ENCODE measurements around the gene ADCY1. TPM values are rescaled to one million over a fixed set of nuclear protein-coding genes. Genes with fewer than 3 reads are reported as not detected.

Gene ADCY1
- polyA plus RNA-seq, 1 donor = 1.4 TPM

DNA sequence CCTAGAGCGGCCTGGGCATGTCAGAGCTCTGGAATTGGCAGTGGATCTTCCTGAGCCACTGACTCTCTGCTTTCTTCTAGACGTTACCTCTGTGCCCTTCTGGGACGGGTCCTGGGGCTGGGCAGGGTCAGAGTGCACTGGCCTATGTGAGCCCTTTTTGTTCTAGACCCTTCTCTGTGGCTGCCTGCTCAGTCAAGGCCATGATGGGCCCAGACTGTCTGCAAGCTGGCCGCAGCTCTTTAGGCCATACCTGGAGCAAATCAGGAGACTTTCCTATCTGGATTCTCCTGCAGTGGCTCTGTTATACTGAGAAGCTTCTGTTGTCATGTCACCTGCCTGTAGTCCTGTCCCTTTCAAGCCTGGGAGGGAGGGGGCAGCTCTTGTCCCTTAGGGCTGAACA, 70.1 kb downstream of the ADCY1 start:
- no CpG with 5 or more reads among the region's 4 CpGs for WGBS (ENCODE audit: insufficient coverage, low lambda C conversion rate)
- Histone ChIP-seq H3K36me3 (ENCODE audit: control insufficient read depth, insufficient read depth, low read length) (no peaks in the 10 kb centered on the region), H3K4me3 (ENCODE audit: low read length) (no peak overlapping the region), H3K4me1 (ENCODE audit: control insufficient read depth, insufficient read depth, low read length) (no peaks in the 10 kb centered on the region), H3K27ac (ENCODE audit: low read length) (no peak overlapping the region), H3K27me3 (ENCODE audit: control insufficient read depth, insufficient read depth, low read length) (no peaks in the 10 kb centered on the region), H3K9me3 (ENCODE audit: control insufficient read depth, low read depth, low read length) (no peaks in the 10 kb centered on the region)
- no peak for DNase-seq

DNA sequence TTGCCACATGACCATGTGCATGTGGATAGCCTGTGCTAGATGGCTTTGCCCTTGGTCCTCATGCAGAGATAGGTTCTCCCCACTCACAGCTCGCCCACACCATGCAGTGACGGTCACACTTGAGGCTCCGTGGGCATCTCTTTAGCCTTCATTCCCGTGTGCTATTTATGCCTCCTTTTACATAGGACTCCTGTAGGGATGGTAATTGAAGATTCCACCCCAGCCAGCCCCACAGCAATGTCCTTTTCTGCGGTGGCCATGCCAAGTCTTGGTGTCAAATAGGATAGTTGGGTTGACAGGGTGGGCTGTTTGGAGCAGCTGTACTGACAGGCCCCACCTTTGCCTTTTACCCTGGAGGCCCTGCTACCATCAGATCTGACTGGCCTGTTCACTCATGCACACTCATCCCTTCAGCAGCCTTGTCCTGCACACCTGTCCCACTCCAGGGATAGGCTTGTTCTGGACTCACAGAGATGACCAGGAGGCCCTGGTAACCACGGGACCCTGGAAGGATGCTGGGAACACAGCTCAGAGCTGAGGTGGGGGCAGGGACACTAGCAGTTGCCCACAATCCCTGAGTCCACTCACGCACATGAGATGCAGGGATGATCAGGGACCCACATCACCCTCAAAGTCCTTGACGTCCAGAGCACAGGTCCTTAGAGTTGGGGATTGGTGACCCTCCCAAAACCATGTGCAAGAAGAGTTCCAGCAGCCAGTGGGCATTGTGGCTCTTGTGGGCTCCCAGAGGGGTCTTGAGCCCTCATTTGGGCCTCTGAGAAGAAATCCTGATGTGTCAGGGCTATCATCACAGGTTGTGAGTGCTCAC, 71.2 kb downstream of the ADCY1 start:
- Histone ChIP-seq H3K27ac (ENCODE audit: low read length) (no peak overlapping the region), H3K27me3 (ENCODE audit: control insufficient read depth, insufficient read depth, low read length) (no peaks in the 10 kb centered on the region), H3K4me1 (ENCODE audit: control insufficient read depth, insufficient read depth, low read length) (no peaks in the 10 kb centered on the region), H3K36me3 (ENCODE audit: control insufficient read depth, insufficient read depth, low read length) (no peaks in the 10 kb centered on the region), H3K9me3 (ENCODE audit: control insufficient read depth, low read depth, low read length) (no peaks in the 10 kb centered on the region), H3K4me3 (ENCODE audit: low read length) (no peak overlapping the region)
- WGBS (ENCODE audit: insufficient coverage, low lambda C conversion rate) = no CpG with 5 or more reads among the region's 8 CpGs
- DNase-seq = no peak

- no CpG with 5 or more reads among the region's 6 CpGs for WGBS (ENCODE audit: insufficient coverage, low lambda C conversion rate)
- DNase-seq = no peak
- Histone ChIP-seq H3K4me3 (ENCODE audit: low read length) (no peak overlapping the region), H3K36me3 (ENCODE audit: control insufficient read depth, insufficient read depth, low read length) (no peaks in the 10 kb centered on the region), H3K27ac (ENCODE audit: low read length) (no peak overlapping the region), H3K9me3 (ENCODE audit: control insufficient read depth, low read depth, low read length) (no peaks in the 10 kb centered on the region), H3K27me3 (ENCODE audit: control insufficient read depth, insufficient read depth, low read length) (no peaks in the 10 kb centered on the region), H3K4me1 (ENCODE audit: control insufficient read depth, insufficient read depth, low read length) (no peaks in the 10 kb centered on the region)
Measured at GRCh38 chr7:45646207-45646821, 72.1 kb downstream of the ADCY1 start.

DNA sequence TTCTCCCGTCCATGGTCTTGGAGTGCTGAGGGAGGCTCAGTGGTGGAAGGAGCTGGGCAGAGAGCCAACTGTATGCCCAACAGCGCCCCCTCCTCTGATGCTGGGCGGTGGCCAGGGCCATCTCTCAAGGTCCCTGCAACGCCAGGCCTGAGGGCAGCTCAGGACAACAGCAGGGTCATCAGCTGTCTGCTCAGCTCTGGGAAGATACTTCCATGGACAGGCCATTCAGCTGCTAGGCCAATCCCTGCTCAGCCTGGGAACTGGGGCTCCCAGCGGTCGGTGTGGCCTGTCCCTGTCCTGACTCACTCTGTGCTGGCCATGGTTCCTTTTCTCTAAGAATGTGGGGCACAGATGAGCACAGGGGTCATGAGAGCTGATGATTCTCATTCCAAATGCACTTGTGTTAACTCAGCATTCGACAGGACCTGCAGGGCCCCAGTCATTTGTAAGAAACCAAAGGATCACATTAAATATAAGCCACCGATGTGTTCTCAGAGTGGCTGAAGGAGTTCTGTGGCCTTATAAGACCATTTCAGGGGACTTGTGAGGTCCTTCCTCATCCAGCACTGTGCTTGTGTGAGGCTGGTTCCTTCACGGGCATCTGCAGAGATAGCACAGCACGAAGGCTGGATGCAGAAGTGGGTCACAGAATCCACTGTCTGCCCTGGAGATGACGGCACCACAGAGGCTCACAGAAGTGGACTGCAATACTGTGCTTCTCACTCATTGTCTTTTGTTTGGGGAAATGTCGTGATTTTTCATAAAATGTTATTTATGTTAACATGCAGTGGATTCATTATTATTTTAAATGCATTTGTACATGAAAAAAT, 73.0 kb downstream of the ADCY1 start:
- Histone ChIP-seq H3K36me3 (ENCODE audit: control insufficient read depth, insufficient read depth, low read length) (no peaks in the 10 kb centered on the region), H3K27me3 (ENCODE audit: control insufficient read depth, insufficient read depth, low read length) (no peaks in the 10 kb centered on the region), H3K4me1 (ENCODE audit: control insufficient read depth, insufficient read depth, low read length) (no peaks in the 10 kb centered on the region), H3K27ac (ENCODE audit: low read length) (no peak overlapping the region), H3K9me3 (ENCODE audit: control insufficient read depth, low read depth, low read length) (no peaks in the 10 kb centered on the region), H3K4me3 (ENCODE audit: low read length) (no peak overlapping the region)
- DNase-seq = no peak
- WGBS (ENCODE audit: insufficient coverage, low lambda C conversion rate) = no CpG with 5 or more reads among the region's 12 CpGs

GRCh38 chr7:45647967-45648670, 74.0 kb downstream of the ADCY1 start:
- Histone ChIP-seq H3K4me3 (ENCODE audit: low read length) (no peak overlapping the region), H3K4me1 (ENCODE audit: control insufficient read depth, insufficient read depth, low read length) (no peaks in the 10 kb centered on the region), H3K9me3 (ENCODE audit: control insufficient read depth, low read depth, low read length) (no peaks in the 10 kb centered on the region), H3K27ac (ENCODE audit: low read length) (no peak overlapping the region), H3K36me3 (ENCODE audit: control insufficient read depth, insufficient read depth, low read length) (no peaks in the 10 kb centered on the region), H3K27me3 (ENCODE audit: control insufficient read depth, insufficient read depth, low read length) (no peaks in the 10 kb centered on the region)
- no peak for DNase-seq
- no CpG with 5 or more reads among the region's 13 CpGs for WGBS (ENCODE audit: insufficient coverage, low lambda C conversion rate)

DNA sequence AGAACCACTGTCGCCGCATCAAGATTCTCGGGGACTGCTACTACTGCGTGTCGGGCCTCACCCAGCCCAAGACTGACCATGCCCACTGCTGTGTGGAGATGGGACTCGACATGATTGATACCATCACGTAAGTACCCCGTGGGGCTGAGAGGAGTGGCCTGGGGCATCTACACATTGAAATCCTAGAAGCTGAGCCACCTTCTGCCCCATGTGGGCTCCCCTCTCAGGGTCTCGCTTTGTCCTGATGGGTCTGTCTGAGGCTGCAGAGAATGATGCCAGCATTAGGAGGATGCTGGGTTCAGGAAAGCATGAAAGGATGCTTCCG, 74.5 kb downstream of the ADCY1 start:
- no peak overlapping the region for H3K4me3 ChIP-seq (ENCODE audit: low read length)
- DNase-seq = no peak
- H3K9me3 ChIP-seq (ENCODE audit: control insufficient read depth, low read depth, low read length) = no peaks in the 10 kb centered on the region
- H3K36me3 ChIP-seq (ENCODE audit: control insufficient read depth, insufficient read depth, low read length) = no peaks in the 10 kb centered on the region
- H3K4me1 ChIP-seq (ENCODE audit: control insufficient read depth, insufficient read depth, low read length) = no peaks in the 10 kb centered on the region
- no peak overlapping the region for H3K27ac ChIP-seq (ENCODE audit: low read length)
- WGBS (ENCODE audit: insufficient coverage, low lambda C conversion rate) = no CpG with 5 or more reads among the region's 10 CpGs
- H3K27me3 ChIP-seq (ENCODE audit: control insufficient read depth, insufficient read depth, low read length) = no peaks in the 10 kb centered on the region

DNA sequence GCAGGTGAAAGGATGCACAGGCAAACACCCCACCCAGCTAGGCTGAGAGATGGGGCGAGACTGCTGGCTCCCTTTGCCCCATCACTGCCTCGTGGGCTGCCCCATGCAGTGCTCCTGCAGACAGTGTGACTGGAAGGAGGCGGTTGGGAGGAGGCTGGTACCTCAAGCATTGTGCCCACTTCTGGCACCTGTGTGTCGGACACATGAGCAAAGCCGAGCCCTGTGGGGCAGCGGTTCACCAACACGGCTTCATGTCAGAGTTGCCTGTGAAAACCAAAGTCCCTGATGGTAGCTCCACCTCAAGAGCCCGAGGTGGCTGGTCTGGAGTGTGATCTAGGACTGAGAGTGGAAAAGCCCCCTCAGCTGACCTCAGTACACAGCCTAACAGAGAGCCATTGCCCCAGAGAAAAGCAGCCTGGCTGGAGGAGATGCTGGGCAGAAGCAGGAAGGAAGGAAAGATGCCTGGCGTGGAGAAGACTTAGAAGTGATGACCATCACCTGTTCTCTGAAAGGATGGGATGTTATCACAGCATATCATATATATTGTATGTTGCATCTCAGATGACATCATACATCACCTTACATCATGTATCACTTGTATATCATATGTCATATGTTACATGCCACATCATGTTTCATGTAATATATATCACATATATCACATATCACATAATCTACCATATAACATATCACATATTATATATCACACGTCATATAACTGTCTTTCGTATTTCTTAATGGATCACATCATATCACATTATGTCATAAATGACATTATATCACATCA, 75.6 kb downstream of the ADCY1 start:
- Histone ChIP-seq H3K4me1 (ENCODE audit: control insufficient read depth, insufficient read depth, low read length) (no peaks in the 10 kb centered on the region), H3K36me3 (ENCODE audit: control insufficient read depth, insufficient read depth, low read length) (no peaks in the 10 kb centered on the region), H3K27ac (ENCODE audit: low read length) (no peak overlapping the region), H3K27me3 (ENCODE audit: control insufficient read depth, insufficient read depth, low read length) (no peaks in the 10 kb centered on the region), H3K4me3 (ENCODE audit: low read length) (no peak overlapping the region), H3K9me3 (ENCODE audit: control insufficient read depth, low read depth, low read length) (no peaks in the 10 kb centered on the region)
- WGBS (ENCODE audit: insufficient coverage, low lambda C conversion rate) = 100% methylated on average over 2 of the region's 11 CpGs
- DNase-seq = no peak

GRCh38 chr7:45650404-45651394, 76.5 kb downstream of the ADCY1 start:
- no peaks in the 10 kb centered on the region for H3K27me3 ChIP-seq (ENCODE audit: control insufficient read depth, insufficient read depth, low read length)
- H3K27ac ChIP-seq (ENCODE audit: low read length) = no peak overlapping the region
- no peaks in the 10 kb centered on the region for H3K9me3 ChIP-seq (ENCODE audit: control insufficient read depth, low read depth, low read length)
- no peaks in the 10 kb centered on the region for H3K36me3 ChIP-seq (ENCODE audit: control insufficient read depth, insufficient read depth, low read length)
- WGBS (ENCODE audit: insufficient coverage, low lambda C conversion rate) = no CpG with 5 or more reads among the region's 13 CpGs
- no peaks in the 10 kb centered on the region for H3K4me1 ChIP-seq (ENCODE audit: control insufficient read depth, insufficient read depth, low read length)
- no peak for DNase-seq
- no peak overlapping the region for H3K4me3 ChIP-seq (ENCODE audit: low read length)

DNA sequence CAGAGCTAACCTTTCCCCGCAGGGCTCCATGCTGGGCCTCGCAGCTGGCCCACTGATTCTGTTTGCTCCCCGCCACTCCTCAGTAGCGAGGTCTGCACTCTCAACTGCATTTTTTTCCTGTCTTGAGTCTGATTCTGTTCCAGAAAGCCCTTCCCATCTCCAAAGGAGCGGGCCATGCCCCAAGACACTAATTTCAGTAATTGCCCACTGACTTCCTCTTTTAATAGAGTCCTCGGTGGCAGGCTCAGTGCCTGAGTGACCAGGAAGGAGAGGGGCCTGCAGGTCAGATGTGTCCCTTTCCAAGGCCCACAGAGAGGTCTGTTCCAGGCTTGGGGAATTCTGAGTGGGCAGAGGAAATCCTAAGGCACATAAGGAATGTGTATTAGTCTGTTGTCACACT, 77.4 kb downstream of the ADCY1 start:
- Histone ChIP-seq H3K4me3 (ENCODE audit: low read length) (no peak overlapping the region), H3K36me3 (ENCODE audit: control insufficient read depth, insufficient read depth, low read length) (no peaks in the 10 kb centered on the region), H3K9me3 (ENCODE audit: control insufficient read depth, low read depth, low read length) (no peaks in the 10 kb centered on the region), H3K4me1 (ENCODE audit: control insufficient read depth, insufficient read depth, low read length) (no peaks in the 10 kb centered on the region), H3K27ac (ENCODE audit: low read length) (no peak overlapping the region), H3K27me3 (ENCODE audit: control insufficient read depth, insufficient read depth, low read length) (no peaks in the 10 kb centered on the region)
- no CpG with 5 or more reads among the region's 6 CpGs for WGBS (ENCODE audit: insufficient coverage, low lambda C conversion rate)
- no peak for DNase-seq
